ENCODE measurements around the gene MROH9.

The MROH9 gene

DNA sequence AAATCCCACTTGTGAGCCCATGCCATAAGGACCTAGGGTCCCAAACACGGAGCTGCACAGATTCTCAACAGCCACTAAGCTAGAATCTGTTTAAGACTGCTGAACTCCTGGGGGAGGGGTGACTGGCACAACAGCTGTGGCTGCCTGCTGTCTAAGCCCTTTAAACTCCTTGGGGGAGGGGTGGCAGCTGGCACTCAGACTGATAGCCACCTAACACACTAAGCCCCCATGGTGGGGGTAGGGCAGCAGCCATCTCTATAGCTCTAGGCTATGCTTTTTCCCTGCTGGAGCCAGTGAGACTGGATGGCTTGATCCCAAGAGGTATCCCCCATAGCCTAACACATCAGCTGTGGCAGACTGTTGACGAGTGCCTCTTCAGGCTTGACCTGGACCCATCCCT lies 82.1 kb downstream of the MROH9 start:
- no peak overlapping the region for H3K4me3 ChIP-seq (ENCODE audit: low read depth in 1 of 2, low read length in 2 of 2)
- H3K4me1 ChIP-seq (ENCODE audit: control insufficient read depth in 1 of 2, insufficient read depth in 2 of 2, low read length in 2 of 2), result no peaks in the 10 kb centered on the region
- no peak overlapping the region for H3K27ac ChIP-seq (ENCODE audit: low read depth, low read length)
- H3K9me3 ChIP-seq (ENCODE audit: control insufficient read depth in 1 of 2, low read length in 2 of 2), result no peaks in the 10 kb centered on the region
- no peak overlapping the region for H3K9ac ChIP-seq (ENCODE audit: low read depth in 1 of 2, low read length in 2 of 2)
- no peaks in the 10 kb centered on the region for H3K27me3 ChIP-seq (ENCODE audit: control insufficient read depth in 1 of 2, insufficient read depth in 2 of 2, low read length in 2 of 2)
- H3K36me3 ChIP-seq (ENCODE audit: control insufficient read depth in 1 of 2, insufficient read depth in 2 of 2, low read length in 2 of 2), result no peaks in the 10 kb centered on the region

DNA sequence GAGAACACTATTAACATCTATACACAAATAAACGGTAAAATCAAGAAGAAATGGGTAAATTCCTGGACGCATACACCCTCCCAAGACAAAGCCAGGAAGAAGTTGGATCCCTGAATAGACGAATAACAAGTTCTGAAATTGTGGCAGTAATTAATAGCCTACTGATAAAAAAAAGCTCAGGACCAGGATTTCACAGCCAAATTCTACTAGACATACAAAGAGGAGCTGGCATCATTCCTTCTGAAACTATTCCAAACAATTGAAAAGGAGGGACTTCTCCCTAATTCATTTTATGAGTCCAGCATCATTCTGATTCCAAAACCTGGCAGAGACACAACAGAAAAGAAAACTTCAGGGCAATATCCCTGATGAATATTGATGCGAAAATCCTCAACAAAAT lies 84.6 kb downstream of the MROH9 start:
- Histone ChIP-seq H3K4me1 (ENCODE audit: control insufficient read depth in 1 of 2, insufficient read depth in 2 of 2, low read length in 2 of 2) (no peaks in the 10 kb centered on the region), H3K27me3 (ENCODE audit: control insufficient read depth in 1 of 2, insufficient read depth in 2 of 2, low read length in 2 of 2) (no peaks in the 10 kb centered on the region), H3K36me3 (ENCODE audit: control insufficient read depth in 1 of 2, insufficient read depth in 2 of 2, low read length in 2 of 2) (no peaks in the 10 kb centered on the region), H3K9me3 (ENCODE audit: control insufficient read depth in 1 of 2, low read length in 2 of 2) (no peaks in the 10 kb centered on the region), H3K4me3 (ENCODE audit: low read depth in 1 of 2, low read length in 2 of 2) (no peak overlapping the region), H3K9ac (ENCODE audit: low read depth in 1 of 2, low read length in 2 of 2) (no peak overlapping the region), H3K27ac (ENCODE audit: low read depth, low read length) (no peak overlapping the region)

DNA sequence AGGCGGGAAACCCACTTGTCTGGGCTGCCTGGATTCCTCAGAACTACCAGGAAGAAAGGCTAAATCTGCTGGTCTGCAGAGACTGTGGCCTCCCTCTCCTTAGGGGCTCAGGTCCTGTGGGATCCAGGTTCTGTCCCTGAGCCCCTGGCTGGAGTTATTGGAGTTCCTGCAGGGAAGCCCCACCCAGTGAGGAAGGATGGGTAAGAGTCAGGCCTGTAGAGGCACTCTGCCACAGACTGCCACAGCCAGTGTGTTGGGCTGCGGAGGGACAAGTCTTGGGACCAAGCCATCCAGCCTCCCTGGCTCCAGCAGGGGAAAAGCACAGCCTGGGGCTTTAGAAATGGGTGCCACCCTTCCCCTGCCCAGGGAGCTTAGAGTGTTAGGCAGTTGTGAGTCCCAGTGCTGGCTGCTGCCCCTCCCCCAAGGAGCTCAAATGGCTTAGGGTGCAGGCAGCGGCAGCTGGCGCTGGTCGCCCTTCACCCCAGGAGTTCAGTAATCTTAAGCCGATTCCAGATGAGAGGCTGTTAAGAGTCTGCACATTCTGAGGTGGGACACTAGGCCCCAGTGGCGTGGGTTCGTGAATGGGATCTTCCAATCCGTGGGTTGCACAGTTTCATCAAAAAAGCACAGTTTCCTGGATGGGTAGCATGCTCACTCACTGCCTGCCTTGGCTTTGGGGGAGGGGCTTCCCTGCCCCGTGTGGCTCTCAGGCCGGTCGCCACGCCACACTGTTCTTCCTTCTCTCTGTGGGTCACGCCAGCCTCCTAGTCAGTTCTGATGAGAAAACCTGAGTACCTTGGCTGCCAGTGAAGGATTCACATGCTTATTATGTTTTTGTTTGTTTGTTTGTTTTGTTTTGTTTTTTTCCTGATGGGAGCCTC lies 97.7 kb downstream of the MROH9 start:
- no peaks in the 10 kb centered on the region for H3K4me1 ChIP-seq (ENCODE audit: control insufficient read depth in 1 of 2, insufficient read depth in 2 of 2, low read length in 2 of 2)

DNA sequence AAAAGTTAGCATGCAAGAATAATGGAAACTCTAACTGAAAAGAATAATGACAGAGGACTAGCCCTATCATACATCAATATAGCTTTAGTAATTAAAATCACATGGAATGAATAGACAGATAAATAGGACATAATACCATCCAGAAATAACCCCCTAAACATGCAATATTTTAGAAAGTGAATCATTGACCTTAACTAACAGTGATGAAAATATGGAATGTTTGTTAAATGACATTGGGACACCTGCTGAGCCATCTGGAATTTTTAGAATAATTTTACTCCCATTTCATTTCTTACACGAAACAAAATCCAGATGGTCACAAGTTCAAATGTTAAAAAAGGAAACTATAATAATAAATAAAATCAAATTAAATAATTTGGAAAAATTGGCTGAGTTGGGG lies 102.3 kb downstream of the MROH9 start:
- Histone ChIP-seq H3K36me3 (ENCODE audit: control insufficient read depth in 1 of 2, insufficient read depth in 2 of 2, low read length in 2 of 2) (no peaks in the 10 kb centered on the region), H3K27me3 (ENCODE audit: control insufficient read depth in 1 of 2, insufficient read depth in 2 of 2, low read length in 2 of 2) (no peaks in the 10 kb centered on the region), H3K4me3 (ENCODE audit: low read depth in 1 of 2, low read length in 2 of 2) (no peak overlapping the region), H3K4me1 (ENCODE audit: control insufficient read depth in 1 of 2, insufficient read depth in 2 of 2, low read length in 2 of 2) (no peaks in the 10 kb centered on the region), H3K9me3 (ENCODE audit: control insufficient read depth in 1 of 2, low read length in 2 of 2) (no peaks in the 10 kb centered on the region), H3K9ac (ENCODE audit: low read depth in 1 of 2, low read length in 2 of 2) (no peak overlapping the region), H3K27ac (ENCODE audit: low read depth, low read length) (no peak overlapping the region)

More for the DNA sequence above, 97.7 kb downstream of the MROH9 start:
- no peak overlapping the region for H3K27ac ChIP-seq (ENCODE audit: low read depth, low read length)
- no peak overlapping the region for H3K9ac ChIP-seq (ENCODE audit: low read depth in 1 of 2, low read length in 2 of 2)
- no peaks in the 10 kb centered on the region for H3K36me3 ChIP-seq (ENCODE audit: control insufficient read depth in 1 of 2, insufficient read depth in 2 of 2, low read length in 2 of 2)
- H3K9me3 ChIP-seq (ENCODE audit: control insufficient read depth in 1 of 2, low read length in 2 of 2), result no peaks in the 10 kb centered on the region
- H3K27me3 ChIP-seq (ENCODE audit: control insufficient read depth in 1 of 2, insufficient read depth in 2 of 2, low read length in 2 of 2), result no peaks in the 10 kb centered on the region
- H3K4me3 ChIP-seq (ENCODE audit: low read depth in 1 of 2, low read length in 2 of 2), result no peak overlapping the region

DNA sequence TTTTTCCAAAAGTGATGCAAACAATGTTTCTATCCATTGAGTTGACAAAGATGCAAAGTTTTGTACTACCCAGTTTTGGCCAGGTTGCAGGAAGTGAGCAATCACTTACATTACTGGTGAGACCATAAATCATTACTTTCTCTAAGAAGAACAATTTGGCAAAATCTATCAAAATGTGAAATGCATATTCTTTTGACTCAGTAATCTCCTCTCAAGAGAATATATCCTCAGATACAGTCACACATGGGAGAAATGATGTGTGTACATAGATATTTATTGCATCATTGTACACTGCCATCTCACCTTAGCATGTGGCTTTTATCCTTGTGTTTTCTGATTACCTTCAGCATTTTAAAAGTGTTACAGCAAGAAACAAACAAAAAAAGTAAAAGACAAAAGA lies 103.0 kb downstream of the MROH9 start:
- Histone ChIP-seq H3K36me3 (ENCODE audit: control insufficient read depth in 1 of 2, insufficient read depth in 2 of 2, low read length in 2 of 2) (no peaks in the 10 kb centered on the region), H3K27ac (ENCODE audit: low read depth, low read length) (no peak overlapping the region), H3K4me3 (ENCODE audit: low read depth in 1 of 2, low read length in 2 of 2) (no peak overlapping the region), H3K4me1 (ENCODE audit: control insufficient read depth in 1 of 2, insufficient read depth in 2 of 2, low read length in 2 of 2) (no peaks in the 10 kb centered on the region), H3K27me3 (ENCODE audit: control insufficient read depth in 1 of 2, insufficient read depth in 2 of 2, low read length in 2 of 2) (no peaks in the 10 kb centered on the region), H3K9ac (ENCODE audit: low read depth in 1 of 2, low read length in 2 of 2) (no peak overlapping the region), H3K9me3 (ENCODE audit: control insufficient read depth in 1 of 2, low read length in 2 of 2) (no peaks in the 10 kb centered on the region)

DNA sequence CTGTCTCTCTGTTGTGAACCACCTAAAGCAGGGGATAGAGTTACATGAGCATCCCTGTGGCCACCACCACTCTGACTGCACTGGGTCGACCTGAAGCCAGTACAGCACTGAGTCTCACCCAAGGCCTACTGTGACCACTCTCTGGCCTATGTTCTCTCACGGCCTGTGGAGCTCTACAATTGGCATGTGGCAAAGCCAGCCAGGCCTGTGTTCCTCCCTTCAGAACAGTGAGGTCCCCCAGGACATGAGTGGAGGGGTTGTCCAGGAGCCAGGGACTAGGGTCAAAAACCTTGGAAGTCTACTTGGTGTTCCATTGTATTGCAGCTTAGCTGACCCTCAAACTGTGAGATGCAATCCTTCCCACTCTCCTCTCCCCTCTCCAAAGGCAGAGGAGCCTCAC lies 112.7 kb downstream of the MROH9 start:
- Histone ChIP-seq H3K27me3 (ENCODE audit: control insufficient read depth in 1 of 2, insufficient read depth in 2 of 2, low read length in 2 of 2) (no peaks in the 10 kb centered on the region), H3K9ac (ENCODE audit: low read depth in 1 of 2, low read length in 2 of 2) (no peak overlapping the region), H3K4me1 (ENCODE audit: control insufficient read depth in 1 of 2, insufficient read depth in 2 of 2, low read length in 2 of 2) (no peaks in the 10 kb centered on the region), H3K9me3 (ENCODE audit: control insufficient read depth in 1 of 2, low read length in 2 of 2) (peaks cover 5% of the 10 kb centered on the region in 2 donors), H3K4me3 (ENCODE audit: low read depth in 1 of 2, low read length in 2 of 2) (no peak overlapping the region), H3K36me3 (ENCODE audit: control insufficient read depth in 1 of 2, insufficient read depth in 2 of 2, low read length in 2 of 2) (no peaks in the 10 kb centered on the region), H3K27ac (ENCODE audit: low read depth, low read length) (no peak overlapping the region)

DNA sequence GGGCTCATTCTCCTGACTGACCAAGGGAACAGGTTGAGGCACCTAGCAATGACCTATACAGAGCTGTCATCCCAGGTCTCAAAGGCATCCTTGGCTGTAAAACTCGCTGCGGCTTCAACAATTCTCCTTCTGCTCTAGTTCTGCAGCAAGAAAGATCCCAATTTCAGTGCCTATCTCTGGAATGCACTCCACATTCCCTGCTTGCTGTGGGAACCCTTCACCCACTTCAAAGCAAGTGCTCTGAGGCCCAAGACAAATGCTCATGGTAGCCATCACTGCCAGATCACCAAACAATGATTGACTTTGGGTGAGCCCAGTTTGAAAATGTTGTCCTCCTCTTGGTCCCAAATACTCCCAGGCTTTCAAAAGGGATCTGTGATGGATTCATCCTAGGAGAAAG lies 117.6 kb downstream of the MROH9 start:
- H3K4me3 ChIP-seq (ENCODE audit: low read depth in 1 of 2, low read length in 2 of 2), result no peak overlapping the region
- no peaks in the 10 kb centered on the region for H3K36me3 ChIP-seq (ENCODE audit: control insufficient read depth in 1 of 2, insufficient read depth in 2 of 2, low read length in 2 of 2)
- peaks cover 0 to 4% of the 10 kb centered on the region in 2 donors for H3K9me3 ChIP-seq (ENCODE audit: control insufficient read depth in 1 of 2, low read length in 2 of 2)
- H3K9ac ChIP-seq (ENCODE audit: low read depth in 1 of 2, low read length in 2 of 2), result no peak overlapping the region
- no peak overlapping the region for H3K27ac ChIP-seq (ENCODE audit: low read depth, low read length)
- H3K4me1 ChIP-seq (ENCODE audit: control insufficient read depth in 1 of 2, insufficient read depth in 2 of 2, low read length in 2 of 2), result no peaks in the 10 kb centered on the region
- H3K27me3 ChIP-seq (ENCODE audit: control insufficient read depth in 1 of 2, insufficient read depth in 2 of 2, low read length in 2 of 2), result no peaks in the 10 kb centered on the region

DNA sequence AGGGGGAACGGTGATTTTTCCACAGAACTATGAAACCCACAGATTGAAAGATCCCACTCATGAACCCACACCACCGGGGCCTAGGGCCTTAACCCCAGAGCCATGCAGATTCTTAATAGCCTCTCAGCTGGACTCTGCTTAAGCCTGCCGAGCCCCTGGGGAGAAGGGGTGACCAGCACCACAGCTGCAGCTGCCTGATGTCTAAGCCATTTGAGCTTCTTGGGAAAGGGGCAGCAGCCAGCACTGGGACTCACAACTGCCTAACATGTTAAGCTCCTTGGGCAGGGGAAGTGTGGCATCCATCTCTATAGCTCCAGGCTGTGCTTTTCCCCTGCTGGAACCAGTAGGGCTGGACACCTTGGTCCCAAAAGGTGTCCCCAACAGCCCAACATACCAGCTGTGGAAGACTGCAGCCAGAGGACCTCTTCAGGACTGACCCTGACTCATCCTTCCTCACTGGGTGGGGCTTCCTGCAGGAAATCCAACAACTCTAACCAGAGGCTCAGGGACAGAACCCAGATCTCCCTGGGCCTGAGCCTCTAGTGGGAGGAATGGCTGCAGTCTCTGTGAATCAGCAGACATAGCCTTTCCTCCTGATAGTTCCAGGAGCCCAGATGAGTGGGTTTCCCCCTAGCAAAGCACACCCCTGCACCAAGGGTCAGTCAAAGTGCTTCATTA lies 120.8 kb downstream of the MROH9 start:
- H3K27ac ChIP-seq (ENCODE audit: low read depth, low read length), result no peak overlapping the region
- H3K9ac ChIP-seq (ENCODE audit: low read depth in 1 of 2, low read length in 2 of 2), result no peak overlapping the region
- no peaks in the 10 kb centered on the region for H3K36me3 ChIP-seq (ENCODE audit: control insufficient read depth in 1 of 2, insufficient read depth in 2 of 2, low read length in 2 of 2)
- H3K9me3 ChIP-seq (ENCODE audit: control insufficient read depth in 1 of 2, low read length in 2 of 2), result no peaks in the 10 kb centered on the region
- H3K4me3 ChIP-seq (ENCODE audit: low read depth in 1 of 2, low read length in 2 of 2), result no peak overlapping the region
- no peaks in the 10 kb centered on the region for H3K4me1 ChIP-seq (ENCODE audit: control insufficient read depth in 1 of 2, insufficient read depth in 2 of 2, low read length in 2 of 2)
- no peaks in the 10 kb centered on the region for H3K27me3 ChIP-seq (ENCODE audit: control insufficient read depth in 1 of 2, insufficient read depth in 2 of 2, low read length in 2 of 2)

DNA sequence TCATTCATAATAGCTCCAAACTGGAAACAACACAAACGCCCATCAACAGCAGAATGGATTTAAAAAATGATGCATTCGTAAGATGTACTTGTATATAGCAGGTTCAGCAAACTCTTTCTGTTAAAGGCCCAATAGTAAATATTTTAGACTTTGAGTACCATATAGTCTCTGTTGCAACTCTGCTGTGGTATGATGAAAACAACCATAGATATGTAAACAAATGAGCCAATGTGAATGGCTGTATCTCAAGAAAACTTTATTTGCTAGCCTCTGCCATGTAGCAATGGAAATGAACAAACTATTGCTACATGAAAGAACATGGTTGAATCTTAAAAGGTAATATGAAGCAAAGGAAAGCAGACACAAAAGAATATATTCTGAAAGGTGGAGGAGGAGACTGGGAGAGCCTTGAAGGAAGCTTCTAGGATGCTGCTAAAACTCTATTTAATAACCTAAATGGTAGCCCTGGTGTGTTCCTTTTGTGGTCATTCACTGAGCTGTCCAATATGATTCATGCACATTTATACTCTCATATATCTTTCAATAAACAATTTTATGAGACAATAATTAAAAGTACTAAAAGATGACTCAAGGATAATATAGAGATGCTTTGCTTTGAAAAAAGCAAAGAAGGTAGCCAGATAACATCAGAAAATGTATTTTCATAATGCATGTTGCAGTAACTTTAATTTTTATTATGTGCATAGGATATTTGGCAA lies 126.2 kb downstream of the MROH9 start:
- H3K4me3 ChIP-seq (ENCODE audit: low read depth in 1 of 2, low read length in 2 of 2), result no peak overlapping the region
- no peaks in the 10 kb centered on the region for H3K9me3 ChIP-seq (ENCODE audit: control insufficient read depth in 1 of 2, low read length in 2 of 2)
- no peak overlapping the region for H3K27ac ChIP-seq (ENCODE audit: low read depth, low read length)
- no peak overlapping the region for H3K9ac ChIP-seq (ENCODE audit: low read depth in 1 of 2, low read length in 2 of 2)
- H3K4me1 ChIP-seq (ENCODE audit: control insufficient read depth in 1 of 2, insufficient read depth in 2 of 2, low read length in 2 of 2), result no peaks in the 10 kb centered on the region
- H3K36me3 ChIP-seq (ENCODE audit: control insufficient read depth in 1 of 2, insufficient read depth in 2 of 2, low read length in 2 of 2), result no peaks in the 10 kb centered on the region
- no peaks in the 10 kb centered on the region for H3K27me3 ChIP-seq (ENCODE audit: control insufficient read depth in 1 of 2, insufficient read depth in 2 of 2, low read length in 2 of 2)

DNA sequence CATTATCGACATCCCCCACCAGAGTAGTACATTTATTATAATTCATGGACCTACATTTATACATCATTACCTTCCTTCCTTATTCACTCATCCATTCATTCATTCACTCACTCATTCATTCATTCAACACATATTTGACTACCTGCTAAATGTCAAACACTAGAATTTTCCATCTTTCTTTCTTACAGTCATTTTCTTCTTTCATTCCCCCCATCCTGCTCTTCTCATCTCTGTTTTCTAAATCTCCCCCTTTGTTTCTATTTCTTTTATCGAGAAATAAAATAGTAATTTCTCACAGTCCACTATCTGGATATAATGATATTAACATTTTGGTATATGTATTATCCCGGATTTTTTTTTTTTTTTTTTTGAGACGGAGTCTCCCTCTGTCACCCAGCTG lies 127.6 kb downstream of the MROH9 start:
- Histone ChIP-seq H3K36me3 (ENCODE audit: control insufficient read depth in 1 of 2, insufficient read depth in 2 of 2, low read length in 2 of 2) (no peaks in the 10 kb centered on the region), H3K4me1 (ENCODE audit: control insufficient read depth in 1 of 2, insufficient read depth in 2 of 2, low read length in 2 of 2) (no peaks in the 10 kb centered on the region), H3K9me3 (ENCODE audit: control insufficient read depth in 1 of 2, low read length in 2 of 2) (no peaks in the 10 kb centered on the region), H3K9ac (ENCODE audit: low read depth in 1 of 2, low read length in 2 of 2) (no peak overlapping the region), H3K27me3 (ENCODE audit: control insufficient read depth in 1 of 2, insufficient read depth in 2 of 2, low read length in 2 of 2) (no peaks in the 10 kb centered on the region), H3K4me3 (ENCODE audit: low read depth in 1 of 2, low read length in 2 of 2) (no peak overlapping the region), H3K27ac (ENCODE audit: low read depth, low read length) (no peak overlapping the region)
